ENCODE results near the gene CCL27. TPM values are rescaled to one million over a fixed set of nuclear protein-coding genes. Genes with fewer than 3 reads are reported as not detected.

The CCL27 gene
- total RNA-seq, 2 experiments from 2014 or later: 0.23 TPM; not detected in 1

DNA sequence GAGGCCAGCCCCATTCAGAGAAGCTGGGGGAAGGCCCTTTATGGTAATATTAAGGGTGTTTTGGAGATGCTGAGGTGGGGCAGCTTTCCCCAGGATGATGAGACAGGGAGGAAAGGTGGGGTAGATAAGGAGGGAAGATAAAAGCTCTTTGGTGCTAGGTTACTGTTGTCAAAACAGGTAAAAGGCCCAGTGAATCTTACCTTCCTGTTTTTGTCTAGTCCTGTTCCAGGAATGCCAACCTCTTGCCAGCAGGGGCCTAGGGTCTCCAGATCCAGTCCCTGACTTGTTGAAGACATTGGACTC lies 797 bp upstream of the CCL27 start:
- no peaks in the 10 kb centered on the region for H3K9me3 Mint-ChIP-seq (ENCODE audit: low read depth)
- intact Hi-C loops (cut with DNase I, micrococcal nuclease): loop anchor here in 1 of 2 experiments (10.0 kb wide), 3 partner anchors 618 to 1152 kb away; partner anchors contain the start of genes HINT2, SPAG8, TESK1 and UBAP2
- H3K27ac Mint-ChIP-seq: peak overlapping the region; percentile 61
- H3K4me1 Mint-ChIP-seq: peaks cover 33% of the 10 kb centered on the region
- H3K36me3 Mint-ChIP-seq (ENCODE audit: low read depth): peaks cover 9% of the 10 kb centered on the region
- ATAC-seq (no peak), DNase-seq (no peak)
- no peaks in the 10 kb centered on the region for H3K27me3 Mint-ChIP-seq
- POLR2A ChIA-PET: no interaction called here
- CTCF ChIA-PET: interaction anchor here (0.6 to 3.1 kb wide), 9 partner anchors 16 to 995 kb away, joined by 3 to 23 read pairs (median 3); partner anchors contain the start of genes GALT and RMRP
- H3K4me3 Mint-ChIP-seq: no peak overlapping the region

DNA sequence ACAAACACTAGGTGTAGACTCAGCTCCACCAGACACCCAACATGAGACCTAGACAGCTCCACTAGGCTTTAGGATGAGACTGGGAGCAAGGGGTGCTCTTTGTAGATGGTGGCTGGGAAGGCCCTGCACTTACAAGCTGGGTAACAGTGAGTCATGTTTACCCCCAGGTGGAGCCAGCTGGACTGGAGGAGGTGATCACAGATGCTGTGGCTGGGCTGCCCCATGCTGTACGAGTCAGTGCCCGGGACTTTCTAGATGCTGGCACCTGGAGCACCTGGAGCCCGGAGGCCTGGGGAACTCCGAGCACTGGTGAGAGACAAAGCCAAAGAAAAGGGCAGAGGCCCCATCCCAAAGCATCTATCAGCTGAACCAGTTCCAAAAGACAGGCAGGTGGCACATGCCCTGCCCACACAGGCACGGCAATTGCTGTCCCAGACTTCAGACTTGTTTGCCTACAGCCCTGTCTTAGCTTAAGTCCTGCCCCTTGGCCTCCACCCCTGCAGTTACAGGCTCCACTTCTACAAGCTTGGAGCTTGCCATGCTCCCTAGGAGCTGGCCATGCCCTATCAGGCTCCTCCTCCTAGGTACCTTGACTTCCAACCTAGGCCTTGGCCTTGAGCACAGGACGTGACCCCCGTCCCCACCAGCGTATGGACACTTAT lies 2.7 kb downstream of the CCL27 start:
- Mint-ChIP-seq H3K9me3 (ENCODE audit: low read depth) (no peaks in the 10 kb centered on the region), H3K4me1 (peaks cover 29% of the 10 kb centered on the region), H3K36me3 (ENCODE audit: low read depth) (peaks cover 4% of the 10 kb centered on the region), H3K27ac (no peak overlapping the region), H3K27me3 (no peaks in the 10 kb centered on the region), H3K4me3 (no peak overlapping the region)
- intact Hi-C loops (cut with DNase I, micrococcal nuclease): loop anchor here in 1 of 2 experiments (10.0 kb wide), 3 partner anchors 615 to 1155 kb away; partner anchors contain the start of genes HINT2, SPAG8, TESK1 and UBAP2
- CTCF ChIA-PET: interaction anchor here (0.6 to 1.1 kb wide), 2 partner anchors 23 to 55 kb away, joined by 3 to 7 read pairs; no protein-coding TSS in a partner anchor
- ATAC-seq (no peak), DNase-seq (peak; percentile 25)
- POLR2A ChIA-PET: interaction anchor here (0.6 kb wide), 1 partner anchor 875 kb away, joined by 3 read pairs; no protein-coding TSS in a partner anchor

DNA sequence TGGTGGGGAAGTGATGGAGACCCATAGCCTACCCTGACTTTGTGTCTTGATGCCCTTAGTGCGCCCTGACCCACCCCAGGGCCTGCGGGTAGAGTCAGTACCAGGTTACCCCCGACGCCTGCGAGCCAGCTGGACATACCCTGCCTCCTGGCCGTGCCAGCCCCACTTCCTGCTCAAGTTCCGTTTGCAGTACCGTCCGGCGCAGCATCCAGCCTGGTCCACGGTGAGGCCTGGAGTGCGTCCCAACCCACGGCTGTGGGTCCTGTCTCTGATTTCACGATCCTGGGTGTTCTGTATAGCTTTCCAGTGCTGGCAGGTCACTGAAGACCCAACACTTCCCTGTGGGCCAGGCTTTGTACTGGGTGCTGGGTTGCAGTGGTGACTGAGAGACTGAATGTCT lies 4.0 kb downstream of the CCL27 start:
- Mint-ChIP-seq H3K4me1 (peaks cover 19% of the 10 kb centered on the region), H3K4me3 (no peak overlapping the region), H3K27ac (no peak overlapping the region), H3K9me3 (ENCODE audit: low read depth) (no peaks in the 10 kb centered on the region), H3K36me3 (ENCODE audit: low read depth) (peaks cover 4% of the 10 kb centered on the region), H3K27me3 (no peaks in the 10 kb centered on the region)
- ChIA-PET POLR2A (no interaction called here), CTCF (interaction anchor here (1.0 kb wide), 1 partner anchor 14 kb away, joined by 4 read pairs; no protein-coding TSS in a partner anchor)
- intact Hi-C loops (cut with DNase I, micrococcal nuclease): no loop called here
- DNase-seq (no peak), ATAC-seq (no peak)

DNA sequence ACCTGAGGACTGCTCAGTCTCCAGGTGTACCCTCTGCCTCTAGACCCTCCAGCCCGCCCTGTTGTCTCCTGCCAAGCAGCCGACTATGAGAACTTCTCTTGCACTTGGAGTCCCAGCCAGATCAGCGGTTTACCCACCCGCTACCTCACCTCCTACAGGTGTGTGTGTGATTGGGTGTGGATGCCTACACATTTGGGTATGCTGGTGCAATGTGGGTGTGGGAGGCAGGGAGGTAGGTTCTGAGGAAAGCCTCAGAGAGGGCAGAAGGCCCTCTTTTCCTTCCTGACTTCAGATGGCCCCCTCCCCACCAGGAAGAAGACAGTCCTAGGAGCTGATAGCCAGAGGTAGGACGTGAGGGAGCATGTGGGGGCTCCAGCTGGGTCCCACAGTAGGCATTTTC lies 5.5 kb downstream of the CCL27 start:
- peaks cover 4% of the 10 kb centered on the region for H3K36me3 Mint-ChIP-seq (ENCODE audit: low read depth)
- no peak overlapping the region for H3K4me3 Mint-ChIP-seq
- H3K4me1 Mint-ChIP-seq: peaks cover 17% of the 10 kb centered on the region
- POLR2A ChIA-PET: no interaction called here
- CTCF ChIA-PET: interaction anchor here (0.5 to 2.5 kb wide), 4 partner anchors 9 to 253 kb away, joined by 3 to 9 read pairs (median 4); partner anchors contain the start of gene GALT
- H3K27ac Mint-ChIP-seq: no peak overlapping the region
- H3K9me3 Mint-ChIP-seq (ENCODE audit: low read depth): no peaks in the 10 kb centered on the region
- H3K27me3 Mint-ChIP-seq: no peaks in the 10 kb centered on the region
- no peak for ATAC-seq
- intact Hi-C loops (cut with DNase I, micrococcal nuclease): no loop called here
- no peak for DNase-seq

DNA sequence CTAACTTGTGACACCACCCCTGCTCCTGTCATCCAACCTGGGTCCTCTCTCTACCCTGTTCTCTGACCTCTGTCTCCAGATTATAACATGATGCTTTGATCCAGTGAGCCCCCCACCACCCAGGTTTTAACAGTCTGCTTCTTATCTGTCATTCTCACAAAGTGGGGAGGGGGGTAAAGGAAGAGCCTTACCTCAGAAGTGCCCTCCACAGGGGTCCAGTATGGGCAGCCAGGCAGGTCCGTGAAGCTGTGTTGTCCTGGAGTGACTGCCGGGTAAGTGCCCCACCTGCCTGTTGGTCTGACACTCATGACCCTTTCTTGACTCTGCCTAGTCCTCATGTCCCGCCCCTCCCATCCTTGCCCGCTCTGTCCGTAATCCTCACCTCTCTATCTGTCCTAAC lies 7.1 kb downstream of the CCL27 start:
- H3K9me3 Mint-ChIP-seq (ENCODE audit: low read depth): no peaks in the 10 kb centered on the region
- POLR2A ChIA-PET: no interaction called here
- ATAC-seq: no peak
- intact Hi-C loops (cut with DNase I, micrococcal nuclease): no loop called here
- peaks cover under 1% of the 10 kb centered on the region for H3K36me3 Mint-ChIP-seq (ENCODE audit: low read depth)
- DNase-seq: no peak
- no peak overlapping the region for H3K27ac Mint-ChIP-seq
- CTCF ChIA-PET: interaction anchor here (0.6 to 1.0 kb wide), 2 partner anchors 10 to 46 kb away, joined by 3 read pairs; no protein-coding TSS in a partner anchor
- H3K4me1 Mint-ChIP-seq: peaks cover 20% of the 10 kb centered on the region
- no peak overlapping the region for H3K4me3 Mint-ChIP-seq
- no peaks in the 10 kb centered on the region for H3K27me3 Mint-ChIP-seq

DNA sequence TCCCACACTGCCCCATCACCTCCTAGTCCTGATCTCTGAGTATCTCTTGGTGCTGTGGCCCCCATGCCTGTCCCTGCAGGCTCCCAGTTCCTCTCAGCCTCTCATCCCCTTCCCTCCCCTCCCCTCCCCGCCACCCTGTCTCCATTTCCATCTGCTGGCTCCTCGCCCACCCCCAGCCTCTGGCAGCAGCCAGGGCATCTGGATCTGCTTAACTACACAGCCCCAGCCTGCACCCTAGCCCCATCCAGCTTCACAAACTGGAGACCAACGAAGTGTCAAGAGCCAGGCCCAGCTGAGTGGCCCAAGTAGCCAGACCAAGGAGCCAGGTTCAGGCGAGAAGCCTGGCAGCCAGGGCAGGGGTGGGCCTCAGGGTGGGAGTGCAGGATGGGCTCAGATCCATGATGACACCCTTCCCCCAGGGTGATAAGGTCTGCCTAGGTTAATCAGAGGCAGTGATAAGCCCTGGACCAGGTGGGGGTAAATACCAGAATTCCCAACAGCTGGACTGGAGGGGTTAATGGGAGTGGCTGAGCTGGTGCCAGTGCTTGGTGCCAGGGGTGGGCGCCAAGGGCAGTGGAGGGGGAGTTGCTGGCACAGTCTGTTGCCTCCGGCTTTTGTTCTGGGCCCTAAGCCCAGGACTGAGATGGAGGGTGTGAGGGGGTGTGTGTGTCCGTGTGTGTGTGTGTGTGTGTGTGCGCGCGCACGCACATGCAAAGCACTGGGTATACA lies 8.0 kb downstream of the CCL27 start:
- ChIA-PET POLR2A (no interaction called here), CTCF (interaction anchor here (1.0 kb wide), 1 partner anchor 47 kb away, joined by 3 read pairs; no protein-coding TSS in a partner anchor)
- Mint-ChIP-seq H3K27ac (no peak overlapping the region), H3K9me3 (ENCODE audit: low read depth) (no peaks in the 10 kb centered on the region), H3K4me1 (peaks cover 20% of the 10 kb centered on the region), H3K4me3 (no peak overlapping the region), H3K36me3 (ENCODE audit: low read depth) (peaks cover 3% of the 10 kb centered on the region), H3K27me3 (no peaks in the 10 kb centered on the region)
- intact Hi-C loops (cut with DNase I, micrococcal nuclease): no loop called here
- ATAC-seq (no peak), DNase-seq (no peak)

DNA sequence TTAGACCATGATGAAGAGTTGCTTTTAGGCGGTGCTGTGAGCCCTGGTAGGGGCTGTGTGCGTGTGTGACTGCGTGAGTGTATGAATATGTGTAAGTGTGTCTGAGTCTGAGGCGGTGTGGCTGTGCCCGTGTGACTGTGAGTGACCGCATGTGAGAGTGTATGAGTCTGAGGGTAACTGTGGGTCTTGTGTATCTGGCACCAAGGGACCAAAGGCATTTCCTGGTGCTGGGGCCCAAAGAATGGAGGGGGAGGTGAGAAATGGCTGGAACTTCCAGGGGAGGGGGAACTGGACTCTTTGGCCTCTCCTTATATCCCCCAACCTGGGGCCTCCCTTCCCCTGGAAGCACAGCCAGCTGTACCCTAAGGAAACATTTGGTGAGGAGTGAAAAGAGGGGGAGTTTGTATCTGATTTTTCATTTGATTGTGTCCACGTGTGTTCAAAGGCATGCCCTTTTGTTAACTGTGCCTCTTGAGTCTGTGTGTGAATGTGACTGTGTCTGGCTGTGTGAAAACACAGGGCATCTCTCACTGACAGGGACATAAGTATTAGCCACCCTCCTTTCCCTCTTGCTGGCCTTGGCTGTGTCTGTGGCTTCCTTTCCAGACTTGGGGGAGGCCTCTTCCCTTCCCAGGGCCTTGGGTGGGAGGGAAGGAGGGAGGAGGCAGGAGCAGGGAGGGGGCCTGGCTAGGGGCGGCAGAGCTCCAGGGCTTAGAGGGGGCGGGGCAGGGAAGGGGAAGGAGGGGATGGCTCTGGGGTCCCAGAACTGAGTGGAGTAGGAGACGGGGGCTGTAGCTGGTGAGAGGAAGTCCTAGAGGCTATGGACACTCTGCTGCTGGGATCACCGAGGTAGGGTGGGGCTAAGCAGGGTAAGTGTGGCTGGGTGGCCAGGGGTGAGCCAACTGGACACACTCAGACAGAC lies 9.0 kb downstream of the CCL27 start:
- POLR2A ChIA-PET: no interaction called here
- ATAC-seq: no peak
- no peaks in the 10 kb centered on the region for H3K9me3 Mint-ChIP-seq (ENCODE audit: low read depth)
- H3K36me3 Mint-ChIP-seq (ENCODE audit: low read depth): peaks cover 13% of the 10 kb centered on the region
- H3K4me3 Mint-ChIP-seq: no peak overlapping the region
- H3K27me3 Mint-ChIP-seq: no peaks in the 10 kb centered on the region
- peak overlapping the region; percentile 24 for H3K27ac Mint-ChIP-seq
- intact Hi-C loops (cut with DNase I, micrococcal nuclease): no loop called here
- H3K4me1 Mint-ChIP-seq: peaks cover 24% of the 10 kb centered on the region
- CTCF ChIA-PET: no interaction called here
- no peak for DNase-seq

DNA sequence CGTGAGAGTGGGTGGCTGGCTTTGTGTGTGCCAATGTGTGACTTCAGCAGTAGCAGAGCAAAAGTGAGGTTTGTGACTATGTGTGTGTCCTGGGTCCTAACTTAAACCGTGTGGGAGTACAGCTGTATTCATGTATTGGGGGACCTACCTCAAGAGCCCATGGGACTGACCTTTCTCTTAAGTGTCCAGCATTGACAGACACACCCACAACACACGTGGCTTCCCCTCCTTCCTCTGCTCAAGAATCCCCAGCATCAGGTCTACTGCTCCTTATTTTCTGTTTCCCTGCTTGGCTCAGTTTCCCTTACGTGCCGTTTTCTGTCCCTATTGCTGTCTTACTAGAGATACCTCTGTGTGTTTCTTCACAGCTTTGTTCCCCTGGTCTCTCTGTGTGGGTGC lies 9.9 kb downstream of the CCL27 start:
- Mint-ChIP-seq H3K27me3 (no peaks in the 10 kb centered on the region), H3K27ac (peak overlapping the region; percentile 22), H3K9me3 (ENCODE audit: low read depth) (no peaks in the 10 kb centered on the region), H3K4me1 (peaks cover 32% of the 10 kb centered on the region), H3K36me3 (ENCODE audit: low read depth) (peaks cover 21% of the 10 kb centered on the region), H3K4me3 (no peak overlapping the region)
- CTCF ChIA-PET: interaction anchor here (0.7 to 10.8 kb wide), 2 partner anchors 17 to 920 kb away, joined by 3 to 131 read pairs; partner anchors contain the start of gene SIGMAR1
- POLR2A ChIA-PET: no interaction called here
- intact Hi-C loops (cut with DNase I, micrococcal nuclease): no loop called here
- ATAC-seq (no peak), DNase-seq (no peak)

DNA sequence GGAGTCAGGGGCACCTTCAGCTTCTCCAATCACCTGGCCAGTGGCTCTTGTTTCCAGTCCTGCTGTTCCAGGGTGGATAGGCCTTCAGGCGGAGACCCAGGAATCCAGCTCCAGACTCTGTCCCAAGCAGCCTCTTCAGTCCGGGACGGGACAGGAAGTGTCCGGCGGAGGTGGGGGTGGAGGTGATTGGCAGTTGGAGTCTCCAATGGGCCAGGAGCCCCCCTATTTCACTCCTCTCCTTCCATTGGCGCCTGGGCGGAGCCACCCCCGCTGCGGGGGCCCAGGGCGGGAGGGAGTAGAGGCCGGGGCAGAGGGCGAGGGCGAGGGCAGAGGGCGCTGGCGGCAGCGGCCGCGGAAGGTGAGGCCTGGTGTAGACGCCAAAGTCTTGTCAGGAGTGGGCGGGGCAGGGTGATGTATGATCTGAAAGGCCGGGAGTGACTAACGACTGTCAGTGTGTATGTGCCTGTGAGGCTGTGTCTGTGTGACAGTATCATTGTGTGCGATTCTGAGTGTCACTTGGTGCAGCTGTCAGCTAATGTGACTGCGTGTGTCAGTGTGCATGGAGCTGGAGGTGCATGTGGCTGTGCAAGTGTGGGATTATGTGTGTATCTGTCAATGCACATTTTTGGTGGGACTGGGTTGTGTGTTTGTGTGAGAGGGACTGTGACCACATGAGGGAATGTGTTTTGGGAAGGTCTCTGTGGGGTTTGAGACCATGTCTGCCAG lies 10.4 kb downstream of the CCL27 start, which contains the start of gene IL11RA:
Gene IL11RA (plus strand): TSS at position 310 of the 726 bp plus-strand sequence. CDS start 3,033 bp downstream, outside the sequence.
- H3K27me3 Mint-ChIP-seq: no peaks in the 10 kb centered on the region
- ATAC-seq (peak; percentile 91), DNase-seq (peak; percentile 85)
- H3K9me3 Mint-ChIP-seq (ENCODE audit: low read depth): no peaks in the 10 kb centered on the region
- peaks cover 37% of the 10 kb centered on the region for H3K4me1 Mint-ChIP-seq
- ChIA-PET CTCF (interaction anchor here (0.7 to 10.8 kb wide), 3 partner anchors 12 to 920 kb away, joined by 3 to 131 read pairs (median 5); partner anchors contain the start of gene SIGMAR1), POLR2A (no interaction called here)
- H3K27ac Mint-ChIP-seq: peak within 1 kb of the TSS; percentile 24
- intact Hi-C loops (cut with DNase I, micrococcal nuclease): no loop called here
- peaks cover 25% of the 10 kb centered on the region for H3K36me3 Mint-ChIP-seq (ENCODE audit: low read depth)
- peak within 1 kb of the TSS; percentile 6 for H3K4me3 Mint-ChIP-seq

DNA sequence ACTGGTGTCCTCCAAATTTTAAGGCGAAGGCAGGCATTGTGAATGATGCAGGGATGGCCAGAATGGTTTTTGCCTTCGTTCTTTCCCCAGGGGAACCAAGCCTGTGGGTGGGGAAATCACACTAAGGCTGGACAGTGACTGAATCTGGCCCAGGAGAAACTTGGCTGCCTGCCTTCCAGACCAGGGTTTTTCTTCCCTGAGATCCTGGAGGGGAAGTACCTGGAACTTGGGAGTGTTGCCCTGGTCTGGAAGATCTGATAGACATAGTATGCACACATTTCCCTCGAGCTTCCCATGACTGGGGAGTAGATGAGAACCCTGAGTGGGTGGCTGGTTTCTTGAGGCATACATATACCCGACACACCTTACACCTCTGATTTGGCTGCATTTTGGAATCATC lies 11.1 kb downstream of the CCL27 start:
- H3K9me3 Mint-ChIP-seq (ENCODE audit: low read depth): no peaks in the 10 kb centered on the region
- no peak for DNase-seq
- POLR2A ChIA-PET: no interaction called here
- CTCF ChIA-PET: interaction anchor here (0.7 to 10.8 kb wide), 4 partner anchors 13 to 202 kb away, joined by 3 to 131 read pairs (median 4); partner anchors contain the start of gene SIGMAR1
- no peak overlapping the region for H3K4me3 Mint-ChIP-seq
- no peak for ATAC-seq
- H3K27ac Mint-ChIP-seq: peak overlapping the region; percentile 16
- H3K4me1 Mint-ChIP-seq: peaks cover 38% of the 10 kb centered on the region
- no peaks in the 10 kb centered on the region for H3K27me3 Mint-ChIP-seq
- H3K36me3 Mint-ChIP-seq (ENCODE audit: low read depth): peaks cover 25% of the 10 kb centered on the region
- intact Hi-C loops (cut with DNase I, micrococcal nuclease): no loop called here

Measured in activated CD4-positive, alpha-beta T cell treated with anti-CD3 and anti-CD28 coated beads for 36 hours (primary cell).